ENCODE results near the gene WSB1. TPM values are rescaled to one million over a fixed set of nuclear protein-coding genes. Genes with fewer than 3 reads are reported as not detected.

Gene WSB1
- total and polyA plus RNA-seq, 9 of the 15 experiments (the other 6 are each of a cell fraction or from before 2014, with no cell fraction given), result 22.8 to 229 (median 81.1) TPM

- TF ChIP-seq STAT6 (CRISPR knock-in tag; IDR thresholded peaks at IDR 0.05), result peak; percentile 73; the same call in 1 of the 2 replicates
- TF ChIP-seq NUFIP1 (IDR thresholded peaks at IDR 0.05; ENCODE audit: partially characterized antibody), result no peak
- TF ChIP-seq POLR3A (IDR thresholded peaks at IDR 0.05; ENCODE audit: borderline replicate concordance, extremely low read depth, insufficient read depth, insufficient read length), result no peak
- TF ChIP-seq POLR2B (IDR thresholded peaks at IDR 0.05; ENCODE audit: low read depth, partially characterized antibody), result peak; percentile 90
- TF ChIP-seq TRIM25 (IDR thresholded peaks at IDR 0.05; ENCODE audit: borderline replicate concordance), result no peak
- no peak for TF ChIP-seq ZNF445 (CRISPR knock-in tag; IDR thresholded peaks at IDR 0.05; ENCODE audit: low read depth)
- TF ChIP-seq ZNF263 (CRISPR knock-in tag; IDR thresholded peaks at IDR 0.05; ENCODE audit: borderline replicate concordance), result no peak
- TF ChIP-seq NFXL1 (CRISPR knock-in tag; IDR thresholded peaks at IDR 0.05), result no peak
- no peak for TF ChIP-seq DLX4 (CRISPR knock-in tag; IDR thresholded peaks at IDR 0.05)
- TF ChIP-seq FOXJ2 (tag; IDR thresholded peaks at IDR 0.05), result peak; percentile 43; the same call in 1 of the 2 replicates
- TF ChIP-seq PYGO2 (tag; IDR thresholded peaks at IDR 0.05), result no peak
- peak in 1 of 2 experiments; percentile 32 for TF ChIP-seq AFF1 (IDR thresholded peaks at IDR 0.05; ENCODE audit: low read depth in 1 of 2, partially characterized antibody in 2 of 2)
- no peak for TF ChIP-seq ZNF444 (CRISPR knock-in tag; IDR thresholded peaks at IDR 0.05)
- no peak for TF ChIP-seq FOXA3 (CRISPR knock-in tag; conservative IDR thresholded peaks at IDR 0.05 in 1 of 2, IDR thresholded peaks at IDR 0.05 in 1 of 2)
- TF ChIP-seq ZBTB17 (CRISPR knock-in tag; IDR thresholded peaks at IDR 0.05), result peak; percentile 55; the same call in 1 of the 2 replicates
- peak; percentile 24; the same call in 1 of the 2 replicates for TF ChIP-seq ARID3A (IDR thresholded peaks at IDR 0.05; ENCODE audit: borderline replicate concordance, low read depth, low read length)
Measured at GRCh38 chr17:27353461-27354050, 59.6 kb downstream of the WSB1 start (continued).
